Cardiac muscle cell (in vitro differentiated cells and primary cell): ENCODE data around the gene GTF3C5. TPM values are rescaled to one million over a fixed set of nuclear protein-coding genes. Genes with fewer than 3 reads are reported as not detected.

Source experiments
- DNase-seq, 2 donors: peaks; one replicate each; pipeline versions ENCODE4 v3.0.0 to v3.0.0-alpha.2; 2010 to 2017; ENCODE audit warnings: low read depth in 1 of 2, low spot score in 1 of 2
- H3K27ac ChIP-seq: fragments of 200-600 bp; sonication (generic); 2 replicates; pipeline ENCODE4 v1.5.1; 2016
- H3K27me3 ChIP-seq: fragments of 200-600 bp; sonication (generic); 2 replicates; pipeline ENCODE4 v1.6.0; 2016; ENCODE audit warnings: control low read depth
- H3K36me3 ChIP-seq: fragments of 200-600 bp; sonication (generic); 2 replicates; pipeline ENCODE4 v1.5.1; 2016; ENCODE audit warnings: control low read depth
- H3K4me1 ChIP-seq: fragments of 200-600 bp; sonication (generic); 2 replicates; pipeline ENCODE4 v1.8.1; 2017; ENCODE audit warnings: low read depth, mild to moderate bottlenecking, mixed run types
- H3K4me3 ChIP-seq: fragments of 200-600 bp; sonication (generic); 2 replicates; pipeline ENCODE4 v1.5.1; 2016; ENCODE audit warnings: mild to moderate bottlenecking
- H3K9me3 ChIP-seq: fragments of 200-600 bp; sonication (generic); 2 replicates; pipeline ENCODE4 v1.5.1; 2017; ENCODE audit warnings: low read depth, mild to moderate bottlenecking, control low read depth
- polyA plus RNA-seq: library from polyadenylated mRNA; unstranded; fragments of >200 nt; fragmentation: Nextera tagmentation; extraction: Ambion mirVana; gene quantifications from 2 replicates; pipeline ENCODE4 v1.2.1, GENCODE V29; 2016
- total RNA-seq: library from RNA; depleted of rRNA; stranded (reverse); fragments of >200 nt; gene quantifications from 2 replicates; pipeline ENCODE4 v1.2.3, GENCODE V29; 2016
- TF ChIP-seq, protein P1 (sequence below): IDR thresholded peaks from 2 replicates; pipeline ENCODE4 v1.5.1; 2012; ENCODE audit warnings: low read depth, mild to moderate bottlenecking, low read length

Gene GTF3C5
- total and polyA plus RNA-seq, 2 experiments from 2014 or later = 84.0 to 99.5 TPM

DNA sequence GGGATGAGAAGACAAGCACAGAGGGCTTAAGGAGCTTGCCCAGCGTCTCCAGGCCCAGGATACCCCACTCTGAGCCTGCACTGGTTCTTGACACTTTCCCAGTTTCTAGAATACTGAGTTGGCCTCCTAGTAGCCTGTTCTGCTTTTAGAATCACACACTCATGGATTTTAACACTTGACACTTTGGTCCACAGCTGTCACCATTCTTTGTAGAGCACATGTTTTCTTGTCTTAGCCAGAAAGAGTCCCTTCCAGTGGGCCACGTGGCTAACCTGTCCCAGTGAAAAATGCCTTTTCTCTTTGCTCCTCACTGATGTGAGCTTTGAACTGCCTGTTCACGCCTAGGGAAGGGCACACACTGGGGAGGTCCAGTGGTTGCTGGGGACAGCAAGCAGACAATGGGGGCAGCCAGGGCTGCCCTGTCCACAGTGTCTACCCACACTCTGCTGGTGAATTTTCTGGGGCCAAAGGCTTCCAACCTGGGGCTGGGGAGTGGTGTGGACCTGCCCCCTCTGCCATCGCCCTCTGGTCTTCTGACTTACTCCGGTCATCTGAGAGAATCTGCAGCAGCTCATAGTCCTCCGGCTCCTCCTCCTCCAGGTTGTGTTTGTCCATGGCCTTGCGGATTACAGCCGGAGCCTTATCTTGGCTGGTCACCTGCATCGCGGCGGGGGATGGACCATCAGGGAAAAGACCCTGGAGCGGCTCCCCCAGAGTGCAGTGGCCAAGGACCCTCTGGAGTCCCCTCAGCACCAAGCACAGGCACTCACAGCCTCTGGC lies 69.1 kb downstream of the GTF3C5 start:
- no peaks in the 10 kb centered on the region for H3K9me3 ChIP-seq
- H3K27me3 ChIP-seq = no peaks in the 10 kb centered on the region
- DNase-seq = no peak
- H3K36me3 ChIP-seq = peaks cover 32% of the 10 kb centered on the region
- H3K27ac ChIP-seq = no peak overlapping the region
- no peaks in the 10 kb centered on the region for H3K4me1 ChIP-seq
- TF ChIP-seq, protein P1, sequence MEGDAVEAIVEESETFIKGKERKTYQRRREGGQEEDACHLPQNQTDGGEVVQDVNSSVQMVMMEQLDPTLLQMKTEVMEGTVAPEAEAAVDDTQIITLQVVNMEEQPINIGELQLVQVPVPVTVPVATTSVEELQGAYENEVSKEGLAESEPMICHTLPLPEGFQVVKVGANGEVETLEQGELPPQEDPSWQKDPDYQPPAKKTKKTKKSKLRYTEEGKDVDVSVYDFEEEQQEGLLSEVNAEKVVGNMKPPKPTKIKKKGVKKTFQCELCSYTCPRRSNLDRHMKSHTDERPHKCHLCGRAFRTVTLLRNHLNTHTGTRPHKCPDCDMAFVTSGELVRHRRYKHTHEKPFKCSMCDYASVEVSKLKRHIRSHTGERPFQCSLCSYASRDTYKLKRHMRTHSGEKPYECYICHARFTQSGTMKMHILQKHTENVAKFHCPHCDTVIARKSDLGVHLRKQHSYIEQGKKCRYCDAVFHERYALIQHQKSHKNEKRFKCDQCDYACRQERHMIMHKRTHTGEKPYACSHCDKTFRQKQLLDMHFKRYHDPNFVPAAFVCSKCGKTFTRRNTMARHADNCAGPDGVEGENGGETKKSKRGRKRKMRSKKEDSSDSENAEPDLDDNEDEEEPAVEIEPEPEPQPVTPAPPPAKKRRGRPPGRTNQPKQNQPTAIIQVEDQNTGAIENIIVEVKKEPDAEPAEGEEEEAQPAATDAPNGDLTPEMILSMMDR = no peak
- no peak overlapping the region for H3K4me3 ChIP-seq

DNA sequence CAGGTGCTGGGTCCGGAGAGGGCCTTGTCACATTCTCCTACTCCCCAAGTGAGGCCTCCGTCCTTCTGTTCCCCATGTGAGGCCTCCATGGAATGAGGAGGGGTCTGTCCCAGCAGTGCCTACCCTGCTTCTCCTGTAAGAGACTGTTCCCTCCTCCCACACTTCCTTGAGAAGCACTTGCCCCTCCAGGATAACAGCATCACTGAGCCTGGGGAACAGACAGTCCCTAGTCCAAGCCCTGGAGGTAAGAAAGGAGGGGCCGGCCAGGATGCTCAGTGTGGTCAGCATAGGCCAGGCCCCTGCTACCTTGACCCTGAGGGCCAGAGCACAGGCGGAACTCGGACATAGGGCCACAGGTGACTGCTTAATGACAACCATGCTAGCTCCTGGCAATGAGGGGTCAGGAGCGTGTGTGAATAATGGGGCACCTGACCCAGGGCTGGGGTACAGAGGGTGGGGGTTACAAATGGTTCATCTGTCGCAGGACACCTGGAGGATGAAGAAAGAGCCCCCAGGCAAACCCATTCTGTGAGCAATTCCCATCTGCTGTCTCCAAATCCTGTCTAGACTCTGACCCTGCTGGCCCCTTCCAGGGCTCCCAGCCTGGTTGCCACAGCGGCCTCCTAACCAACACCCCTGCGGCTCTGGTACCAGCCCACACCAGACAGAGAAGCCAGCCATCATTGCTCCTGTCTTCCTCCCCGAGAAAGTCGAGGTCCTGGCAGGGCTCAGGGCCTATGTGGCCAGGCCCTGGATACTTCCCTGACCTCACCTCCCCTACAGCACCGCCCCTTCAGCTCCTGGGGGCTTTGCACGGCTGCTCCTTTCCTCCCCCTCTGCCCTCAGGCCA lies 69.9 kb downstream of the GTF3C5 start:
- Histone ChIP-seq H3K27me3 (no peaks in the 10 kb centered on the region), H3K9me3 (no peaks in the 10 kb centered on the region), H3K27ac (no peak overlapping the region), H3K36me3 (peaks cover 32% of the 10 kb centered on the region), H3K4me1 (no peaks in the 10 kb centered on the region), H3K4me3 (no peak overlapping the region)
- no peak for DNase-seq
- TF ChIP-seq, protein P1 = no peak

DNA sequence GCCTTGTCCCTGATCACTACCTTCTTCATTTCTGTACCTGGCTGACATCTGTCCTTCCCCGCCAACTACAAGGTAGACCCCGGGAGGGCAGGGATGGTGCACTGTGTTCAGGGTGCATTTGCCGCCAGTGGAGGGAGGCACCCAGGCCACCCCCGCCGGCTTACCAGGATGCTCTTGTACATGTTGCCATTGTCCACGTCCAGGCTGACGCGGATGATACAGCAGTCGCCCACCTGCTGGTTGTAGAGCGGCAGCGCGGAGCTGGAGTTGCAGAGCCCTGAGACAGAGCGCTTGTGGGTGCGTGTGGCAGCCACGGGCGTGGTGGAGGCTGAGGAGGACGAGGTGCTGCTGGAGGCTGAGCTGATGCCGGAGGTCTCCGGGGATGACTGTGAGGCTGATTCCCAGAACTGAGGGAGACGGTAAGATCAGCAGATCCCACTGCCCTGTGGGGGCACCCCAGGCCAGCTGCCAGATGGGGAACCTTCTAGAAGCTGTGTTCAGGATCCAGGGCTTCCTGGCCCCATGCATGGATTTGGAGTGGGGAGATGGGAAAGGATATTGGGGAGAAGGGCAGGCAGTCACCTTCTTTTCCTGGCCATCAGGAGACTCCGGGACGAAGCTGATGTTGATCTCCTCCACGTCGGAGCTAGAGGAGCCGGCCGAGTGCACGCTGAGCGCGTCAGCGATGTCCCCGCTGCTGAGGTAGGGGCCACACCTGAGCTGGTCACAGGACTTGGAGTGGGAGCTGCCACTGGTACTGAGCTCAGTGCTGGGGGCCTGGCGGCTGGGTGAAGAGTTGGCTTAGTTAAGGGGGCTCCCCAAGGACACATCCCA lies 70.8 kb downstream of the GTF3C5 start:
- DNase-seq = no peak
- Histone ChIP-seq H3K9me3 (no peaks in the 10 kb centered on the region), H3K4me1 (no peaks in the 10 kb centered on the region), H3K36me3 (peaks cover 36% of the 10 kb centered on the region), H3K4me3 (no peak overlapping the region), H3K27me3 (no peaks in the 10 kb centered on the region), H3K27ac (no peak overlapping the region)
- TF ChIP-seq, protein P1 = no peak

DNA sequence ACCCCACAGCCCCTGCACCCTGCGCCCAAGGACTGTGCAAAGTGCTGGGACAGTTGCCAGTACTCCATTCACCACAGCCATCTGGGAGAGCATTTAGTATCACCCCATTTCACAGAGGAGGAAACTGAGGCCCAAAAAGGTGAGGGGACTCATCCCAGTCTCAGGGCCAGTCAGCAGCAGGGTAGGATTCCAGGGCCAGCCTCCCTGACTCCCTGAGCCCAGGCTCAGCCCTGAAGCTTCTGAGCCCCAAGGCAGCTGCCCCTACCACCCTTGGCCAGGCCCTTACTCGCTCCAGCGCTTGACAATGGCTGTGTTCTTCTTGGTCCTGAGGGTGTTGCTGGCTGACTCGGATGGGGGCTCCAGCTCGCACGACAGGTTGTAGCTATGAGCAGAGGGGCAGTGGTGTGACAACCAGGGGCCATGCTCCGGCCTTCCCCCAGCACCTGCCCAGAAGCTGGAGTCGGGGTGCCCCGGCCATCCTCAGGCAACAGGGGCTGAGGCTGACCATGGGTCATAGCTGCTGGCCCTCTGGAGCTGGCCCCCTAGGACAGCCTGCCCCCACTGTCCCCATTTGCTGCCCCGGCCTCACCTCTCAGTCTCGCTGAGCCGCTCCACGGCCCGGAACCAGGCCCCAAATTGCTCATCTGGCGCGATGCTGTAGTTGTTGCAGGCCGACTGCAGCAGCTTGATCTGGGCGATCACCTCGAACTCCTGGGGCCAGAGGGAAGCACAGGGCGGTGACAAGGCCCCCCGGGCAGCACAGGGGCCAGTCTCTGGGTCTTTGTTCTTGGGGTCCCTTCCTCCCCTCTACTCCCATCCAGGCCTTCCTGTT lies 71.6 kb downstream of the GTF3C5 start:
- Histone ChIP-seq H3K27ac (no peak overlapping the region), H3K36me3 (peaks cover 40% of the 10 kb centered on the region), H3K27me3 (no peaks in the 10 kb centered on the region), H3K9me3 (no peaks in the 10 kb centered on the region), H3K4me1 (no peaks in the 10 kb centered on the region), H3K4me3 (no peak overlapping the region)
- no peak for DNase-seq
- TF ChIP-seq, protein P1 = no peak
